IMR-90 (cell line): Measurements from ENCODE around the gene HMGCS2.

Experiments
- CEBPB ChIP-seq: IDR thresholded peaks from 2 replicates; pipeline ENCODE4 v1.6.1; 2012; ENCODE audit warnings: low read depth, low read length, improper control_type of control experiment
- TF ChIP-seq, protein P1 (sequence below): conservative IDR thresholded peaks from 2 replicates; pipeline ENCODE4 v1.5.1; 2012; ENCODE audit warnings: mild to moderate bottlenecking, low read depth, low read length, improper control_type of control experiment

DNA sequence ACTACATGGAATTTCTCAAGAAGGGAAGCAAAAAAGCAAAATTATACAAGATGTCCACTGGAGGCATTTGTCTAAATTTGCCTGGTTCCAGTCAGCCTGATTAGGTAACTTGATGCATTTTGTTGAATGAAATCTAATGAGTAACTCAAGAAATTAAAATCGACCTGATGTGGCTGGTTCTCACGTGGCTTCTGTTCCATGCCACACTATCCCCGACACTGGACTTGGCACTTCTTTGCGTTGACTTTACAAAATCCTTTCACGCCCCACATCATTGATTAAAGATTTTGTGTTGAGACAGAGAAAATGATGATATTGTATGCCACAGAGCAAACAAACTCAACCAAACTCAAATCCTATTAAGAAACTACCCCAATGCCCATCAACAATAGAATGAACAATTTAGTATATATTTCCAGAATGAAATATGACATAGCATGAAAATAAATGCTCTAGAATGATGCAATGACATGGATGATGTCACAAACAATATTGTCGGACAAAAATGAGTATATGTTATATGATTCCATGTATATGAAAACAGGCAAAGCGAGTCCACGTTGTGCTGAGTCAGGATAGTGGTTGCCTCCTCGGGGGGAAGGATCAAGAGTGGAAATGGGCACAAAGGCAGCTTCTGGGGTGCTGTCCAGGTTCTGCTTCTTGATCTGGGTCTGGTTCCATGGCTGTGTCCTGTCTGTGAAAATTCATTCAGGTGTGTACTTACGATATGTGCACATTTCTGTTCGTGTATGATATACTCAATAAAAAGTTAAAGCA, 12.9 kb upstream of the HMGCS2 start:
- TF ChIP-seq CEBPB = 0 out of 2 replicates have a peak, but pooled peaks have one; percentile 25
- TF ChIP-seq, protein P1, sequence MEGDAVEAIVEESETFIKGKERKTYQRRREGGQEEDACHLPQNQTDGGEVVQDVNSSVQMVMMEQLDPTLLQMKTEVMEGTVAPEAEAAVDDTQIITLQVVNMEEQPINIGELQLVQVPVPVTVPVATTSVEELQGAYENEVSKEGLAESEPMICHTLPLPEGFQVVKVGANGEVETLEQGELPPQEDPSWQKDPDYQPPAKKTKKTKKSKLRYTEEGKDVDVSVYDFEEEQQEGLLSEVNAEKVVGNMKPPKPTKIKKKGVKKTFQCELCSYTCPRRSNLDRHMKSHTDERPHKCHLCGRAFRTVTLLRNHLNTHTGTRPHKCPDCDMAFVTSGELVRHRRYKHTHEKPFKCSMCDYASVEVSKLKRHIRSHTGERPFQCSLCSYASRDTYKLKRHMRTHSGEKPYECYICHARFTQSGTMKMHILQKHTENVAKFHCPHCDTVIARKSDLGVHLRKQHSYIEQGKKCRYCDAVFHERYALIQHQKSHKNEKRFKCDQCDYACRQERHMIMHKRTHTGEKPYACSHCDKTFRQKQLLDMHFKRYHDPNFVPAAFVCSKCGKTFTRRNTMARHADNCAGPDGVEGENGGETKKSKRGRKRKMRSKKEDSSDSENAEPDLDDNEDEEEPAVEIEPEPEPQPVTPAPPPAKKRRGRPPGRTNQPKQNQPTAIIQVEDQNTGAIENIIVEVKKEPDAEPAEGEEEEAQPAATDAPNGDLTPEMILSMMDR = no peak
